ENCODE results near the gene OR2C3.
"Not testable (repeated sequence)": the region's sequence is repeated elsewhere in the genome, so short reads cannot be mapped to it uniquely, and the experiment has no call there.

Gene OR2C3

GRCh38 chr1:247517795-247518612 is 18.2 kb downstream of the OR2C3 start:
- peak in 1 of 5 experiments; percentile 6 for DNase-seq

GRCh38 chr1:247506831-247507230 is 29.4 kb downstream of the OR2C3 start:
- DNase-seq: no peak

GRCh38 chr1:247500865-247501264 is 35.4 kb downstream of the OR2C3 start:
- DNase-seq: no peak

DNA sequence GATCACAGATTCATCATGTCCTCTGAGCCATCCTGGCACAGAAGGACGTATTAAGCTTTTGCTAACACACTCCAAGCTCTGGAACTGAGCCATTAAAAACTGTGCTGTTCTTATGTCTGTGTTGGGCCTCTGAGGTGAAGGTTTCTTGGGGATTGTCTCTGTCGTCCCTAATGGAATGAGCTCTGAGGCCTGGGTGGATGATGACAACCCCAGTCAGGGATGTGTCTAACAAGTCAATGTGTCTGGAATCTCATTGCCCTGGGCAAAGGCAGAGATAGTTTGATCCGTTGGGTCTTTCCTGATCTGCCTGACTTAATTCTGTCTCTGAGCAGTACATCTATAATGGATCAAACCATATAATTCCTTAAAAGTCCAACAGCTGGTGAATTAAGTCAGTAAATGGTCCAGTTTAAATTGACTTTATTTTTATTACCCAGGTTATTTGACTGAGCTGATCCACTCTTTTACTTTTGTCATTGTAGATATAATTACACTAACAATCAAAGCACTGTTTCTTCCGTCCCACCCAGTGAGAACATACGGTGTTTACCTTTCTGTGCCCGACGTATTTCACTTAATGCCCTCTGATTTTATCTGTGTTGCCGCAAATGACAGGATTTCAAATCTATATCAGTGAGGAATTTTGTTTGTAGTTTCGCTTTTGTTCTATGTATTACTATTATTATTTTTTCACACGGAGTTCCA is 39.5 kb downstream of the OR2C3 start:
- no peak for DNase-seq

DNA sequence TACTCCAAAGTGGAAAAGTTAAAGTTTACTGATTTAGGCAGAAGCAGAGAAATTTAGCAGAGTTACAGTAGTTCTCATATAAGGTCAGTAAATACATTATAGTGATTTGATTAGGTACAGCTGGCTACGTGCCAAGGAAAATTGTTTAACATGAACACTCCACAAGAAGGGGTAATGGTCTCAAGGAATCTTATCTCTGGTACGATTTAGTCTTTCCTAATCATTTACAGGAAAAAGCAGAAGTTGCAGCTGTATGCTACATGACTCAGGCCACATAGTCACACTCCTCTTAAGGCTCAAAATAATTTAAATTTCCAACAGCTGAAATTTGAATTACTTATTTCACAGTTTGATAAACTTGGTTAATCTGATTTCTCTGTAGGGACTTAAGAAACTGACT is 41.5 kb downstream of the OR2C3 start:
- DNase-seq: no peak

- no peak for DNase-seq
Observed at GRCh38 chr1:247493106-247493505, 43.1 kb downstream of the OR2C3 start.

- no peak for DNase-seq
Observed at GRCh38 chr1:247491328-247491727, 44.9 kb downstream of the OR2C3 start.

DNA sequence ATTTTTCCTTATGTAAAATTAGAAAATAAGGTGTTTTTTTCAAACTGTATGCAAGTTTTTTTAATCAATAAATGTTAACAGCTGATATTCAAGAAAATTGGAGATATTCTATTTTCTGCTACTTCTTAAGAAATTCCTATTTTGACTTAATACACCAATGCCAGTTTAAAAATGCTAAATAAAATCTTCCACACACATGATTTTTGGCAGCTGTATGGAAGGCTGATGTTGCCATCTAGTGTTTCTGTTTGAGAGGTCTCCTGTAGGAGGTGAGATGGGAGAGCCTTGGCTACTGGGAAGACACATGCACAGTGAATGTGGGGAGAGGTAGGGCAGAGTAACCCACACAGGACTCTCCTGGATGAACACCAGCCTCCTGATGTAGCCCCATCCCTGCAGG is 49.2 kb downstream of the OR2C3 start:
- DNase-seq: peak in 2 of 5 experiments; percentile 25 to 34

DNA sequence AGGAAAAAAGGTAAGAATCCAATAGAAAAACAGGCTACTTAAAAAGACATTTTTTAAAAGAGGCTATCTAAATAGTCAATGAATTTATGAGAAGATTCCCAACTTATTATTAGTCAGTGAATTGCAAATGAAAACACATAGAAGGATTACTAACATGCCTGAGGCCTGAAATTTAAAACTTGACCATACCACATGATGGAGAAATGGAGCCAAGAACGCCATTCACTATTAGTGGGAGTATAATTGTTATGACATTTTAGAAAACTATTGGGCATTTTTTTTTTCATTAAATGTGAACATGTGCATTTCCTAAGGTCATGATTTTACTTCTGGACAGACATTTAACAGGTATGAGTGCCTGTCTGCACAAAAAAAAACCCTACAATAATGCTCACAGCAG is 53.5 kb downstream of the OR2C3 start:
- no peak for DNase-seq

DNA sequence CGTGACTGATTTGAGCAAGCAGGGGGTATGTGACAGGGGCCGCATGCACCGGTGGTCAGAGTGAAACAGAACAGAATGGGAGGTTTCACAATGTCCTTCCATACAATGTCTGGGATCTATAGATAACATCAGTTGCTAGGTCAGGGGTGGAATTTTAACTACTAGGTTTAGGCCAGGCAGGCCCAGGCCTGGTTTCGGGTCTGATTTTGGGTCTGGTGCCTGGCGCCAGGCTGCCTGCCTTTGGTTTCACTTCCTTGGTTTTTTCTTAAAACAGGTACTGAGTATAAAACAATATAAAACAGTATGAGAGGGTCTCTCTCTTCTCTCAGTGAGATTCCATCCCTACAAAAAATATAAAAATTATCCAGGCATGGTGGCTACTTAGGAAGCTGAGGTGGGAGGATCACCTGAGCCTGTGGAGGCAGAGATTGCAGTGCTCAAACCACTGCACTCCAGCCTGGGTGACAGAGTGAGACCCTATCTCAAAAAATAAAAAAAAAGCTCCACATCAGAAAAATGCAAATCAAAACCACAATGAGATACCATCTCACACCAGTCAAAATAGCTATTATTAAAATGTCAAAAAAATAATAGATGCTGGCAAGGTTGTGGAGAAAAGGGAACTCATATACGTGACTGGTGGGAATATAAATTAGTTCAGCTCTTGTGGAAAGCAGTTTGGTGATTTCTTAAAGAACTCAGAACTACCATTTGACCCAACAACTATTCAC is 59.7 kb downstream of the OR2C3 start:
- DNase-seq: not testable (repeated sequence)

- DNase-seq: no peak
Observed at GRCh38 chr1:247475793-247476192, 60.4 kb downstream of the OR2C3 start.
